Suprapubic skin (tissue), 4 donors: ENCODE data around the gene IGFBP7.

Source experiments
- POLR2A ChIP-seq, 2 donors: fragments of 450-650 bp; IDR thresholded peaks; one replicate each; pipeline ENCODE4 v1.6.1; 2017; ENCODE audit warnings: antibody characterized with exemption in 2 of 2, mild to moderate bottlenecking in 2 of 2, moderate library complexity in 2 of 2
- POLR2AphosphoS5 ChIP-seq, 3 donors: sonication (generic); formaldehyde crosslinking; IDR thresholded peaks; one replicate each; pipeline ENCODE4 v1.6.1; 2017; ENCODE audit warnings: antibody characterized with exemption in 3 of 3
- TF ChIP-seq, protein P1 (sequence below), 2 donors: fragments of 200-600 bp in 1 of 2; fragments of 450-650 bp in 1 of 2; sonication (generic) in 1 of 2; IDR thresholded peaks; one replicate each; pipeline ENCODE4 v1.5.1; 2016 to 2019; ENCODE audit warnings: antibody characterized with exemption in 2 of 2, mild to moderate bottlenecking in 1 of 2, moderate library complexity in 1 of 2

DNA sequence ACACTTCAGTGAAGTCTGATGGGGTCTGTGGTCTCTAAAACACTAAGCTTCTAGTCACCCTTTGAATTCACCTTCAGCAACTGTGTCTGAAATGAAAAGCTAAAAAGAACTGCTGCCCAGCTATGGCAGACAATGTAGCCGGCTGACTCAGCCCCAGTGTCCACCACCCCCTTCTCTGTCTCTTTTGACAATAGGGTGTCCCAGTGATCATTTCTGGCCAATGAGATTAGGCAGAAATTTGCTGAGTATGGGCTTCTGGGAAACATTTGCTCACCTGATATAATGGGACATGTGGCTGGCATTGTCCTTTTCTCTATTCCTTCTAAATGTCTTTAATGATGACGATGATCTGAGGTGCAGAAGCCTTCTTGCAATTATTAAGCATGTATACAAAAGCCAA lies 20.6 kb downstream of the IGFBP7 start:
- TF ChIP-seq POLR2AphosphoS5 (IDR thresholded peaks at IDR 0.05) (no peak), POLR2A (IDR thresholded peaks at IDR 0.05) (no peak)
- TF ChIP-seq, protein P1, sequence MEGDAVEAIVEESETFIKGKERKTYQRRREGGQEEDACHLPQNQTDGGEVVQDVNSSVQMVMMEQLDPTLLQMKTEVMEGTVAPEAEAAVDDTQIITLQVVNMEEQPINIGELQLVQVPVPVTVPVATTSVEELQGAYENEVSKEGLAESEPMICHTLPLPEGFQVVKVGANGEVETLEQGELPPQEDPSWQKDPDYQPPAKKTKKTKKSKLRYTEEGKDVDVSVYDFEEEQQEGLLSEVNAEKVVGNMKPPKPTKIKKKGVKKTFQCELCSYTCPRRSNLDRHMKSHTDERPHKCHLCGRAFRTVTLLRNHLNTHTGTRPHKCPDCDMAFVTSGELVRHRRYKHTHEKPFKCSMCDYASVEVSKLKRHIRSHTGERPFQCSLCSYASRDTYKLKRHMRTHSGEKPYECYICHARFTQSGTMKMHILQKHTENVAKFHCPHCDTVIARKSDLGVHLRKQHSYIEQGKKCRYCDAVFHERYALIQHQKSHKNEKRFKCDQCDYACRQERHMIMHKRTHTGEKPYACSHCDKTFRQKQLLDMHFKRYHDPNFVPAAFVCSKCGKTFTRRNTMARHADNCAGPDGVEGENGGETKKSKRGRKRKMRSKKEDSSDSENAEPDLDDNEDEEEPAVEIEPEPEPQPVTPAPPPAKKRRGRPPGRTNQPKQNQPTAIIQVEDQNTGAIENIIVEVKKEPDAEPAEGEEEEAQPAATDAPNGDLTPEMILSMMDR (IDR thresholded peaks at IDR 0.05): no peak
